ENCODE measurements around the gene PSMA7. TPM values are rescaled to one million over a fixed set of nuclear protein-coding genes. Genes with fewer than 3 reads are reported as not detected.

The PSMA7 gene
- total and polyA plus RNA-seq, 5 experiments from 2014 or later: 178 to 473 (median 362) TPM

DNA sequence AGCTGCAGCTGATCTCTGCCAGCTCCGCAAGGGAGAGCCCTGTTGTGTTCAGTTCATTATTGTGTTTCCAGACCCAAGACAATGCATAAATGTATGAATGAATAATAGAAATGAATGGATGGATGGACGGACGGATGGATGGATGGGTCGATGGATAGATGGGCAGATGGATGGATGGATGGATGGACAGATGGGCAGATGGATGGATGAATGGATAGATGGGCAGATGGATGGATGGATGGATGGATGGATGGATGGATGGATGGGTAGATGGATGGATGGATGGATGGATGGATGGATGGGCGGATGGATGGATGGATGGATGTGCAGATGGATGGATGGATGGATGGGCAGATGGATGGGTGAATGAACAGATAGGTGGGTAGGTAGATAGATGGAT lies 37.6 kb downstream of the PSMA7 start:
- Mint-ChIP-seq H3K27ac (no peak overlapping the region), H3K27me3 (peaks cover 0 to 4% (median 0%) of the 10 kb centered on the region in 5 donors), H3K36me3 (peaks cover 4 to 51% (median 46%) of the 10 kb centered on the region in 3 donors), H3K9me3 (peaks cover 10 to 98% (median 56%) of the 10 kb centered on the region in 9 donors), H3K4me1 (no peaks in the 10 kb centered on the region), H3K4me3 (peak overlapping the region in 2 of 10 donors; percentile 55 to 66)
- no peak for DNase-seq
- POLR2A ChIA-PET: no interaction called here
- no peak for ATAC-seq

DNA sequence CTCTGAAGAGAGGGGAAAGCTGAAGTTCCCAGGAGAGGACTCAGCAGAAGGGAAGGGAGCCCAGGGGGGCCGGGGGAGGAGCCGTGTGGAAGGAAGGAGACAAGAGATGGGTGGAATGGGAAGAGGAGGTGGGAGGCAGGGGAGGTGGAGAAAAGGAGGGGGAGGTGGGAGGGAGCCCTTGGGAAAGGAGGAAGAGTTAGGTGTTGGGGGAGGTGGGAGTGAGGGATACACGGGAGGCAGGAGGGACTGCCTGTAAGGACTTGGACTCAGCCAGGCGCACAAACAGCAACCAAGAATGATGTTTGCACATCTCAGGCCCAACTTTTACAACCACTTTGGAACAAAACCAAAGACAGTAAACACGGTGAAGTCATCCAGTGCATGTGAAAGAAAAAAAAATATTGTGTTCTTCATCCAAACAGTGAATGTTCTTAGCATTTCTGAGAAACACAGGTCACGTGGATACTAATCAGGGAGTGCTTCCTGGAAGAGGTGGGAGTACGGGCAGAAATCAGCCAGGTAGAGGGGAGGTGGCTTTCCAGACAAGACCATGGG lies 38.3 kb downstream of the PSMA7 start:
- peak in 1 of 10 donors; percentile 54 for DNase-seq
- Mint-ChIP-seq H3K4me3 (no peak overlapping the region), H3K27ac (no peak overlapping the region), H3K9me3 (peaks cover 10 to 99% (median 63%) of the 10 kb centered on the region in 9 donors), H3K27me3 (peaks cover 0 to 4% (median 0%) of the 10 kb centered on the region in 5 donors), H3K4me1 (no peaks in the 10 kb centered on the region), H3K36me3 (peaks cover 2 to 50% (median 43%) of the 10 kb centered on the region in 3 donors)
- POLR2A ChIA-PET: interaction anchor here (0.6 kb wide), 1 partner anchor 13 kb away, joined by 4 read pairs; no protein-coding TSS in a partner anchor
- no peak for ATAC-seq

DNA sequence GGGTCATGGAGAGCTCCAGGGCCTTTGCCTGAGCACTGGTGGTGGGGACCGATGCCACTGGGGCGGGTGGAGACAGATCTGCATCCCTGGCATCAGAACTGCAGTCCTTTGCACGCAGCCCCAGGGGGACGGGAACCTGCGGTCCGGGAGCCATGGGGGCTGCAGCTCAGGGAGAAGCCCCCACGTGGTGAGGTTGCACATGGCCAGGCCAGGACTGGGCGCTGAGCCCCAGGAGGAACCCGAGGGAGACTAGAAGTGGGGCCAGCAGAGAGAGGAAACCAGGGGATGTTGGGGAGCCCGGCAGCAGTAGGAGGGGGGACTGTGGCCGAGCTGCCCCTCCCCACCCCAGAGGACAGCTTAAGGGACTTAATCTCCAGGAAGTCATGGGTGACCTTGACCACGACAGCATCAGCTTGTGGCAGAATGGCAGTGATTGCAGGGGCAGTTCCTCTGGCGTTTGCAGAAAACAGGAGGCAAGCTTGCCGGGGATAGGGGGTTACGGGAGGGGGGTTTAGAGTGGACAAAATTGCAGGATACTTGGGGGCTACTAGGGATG lies 38.9 kb downstream of the PSMA7 start:
- DNase-seq: no peak
- Mint-ChIP-seq H3K4me3 (no peak overlapping the region), H3K4me1 (no peaks in the 10 kb centered on the region), H3K9me3 (peaks cover 10 to 99% (median 63%) of the 10 kb centered on the region in 9 donors), H3K36me3 (peaks cover 2 to 47% (median 41%) of the 10 kb centered on the region in 3 donors), H3K27me3 (peaks cover 0 to 4% (median 0%) of the 10 kb centered on the region in 5 donors), H3K27ac (peak overlapping the region in 1 of 10 donors; percentile 29)
- ATAC-seq: no peak
- POLR2A ChIA-PET: interaction anchor here (0.6 kb wide), 1 partner anchor 14 kb away, joined by 4 read pairs; no protein-coding TSS in a partner anchor

DNA sequence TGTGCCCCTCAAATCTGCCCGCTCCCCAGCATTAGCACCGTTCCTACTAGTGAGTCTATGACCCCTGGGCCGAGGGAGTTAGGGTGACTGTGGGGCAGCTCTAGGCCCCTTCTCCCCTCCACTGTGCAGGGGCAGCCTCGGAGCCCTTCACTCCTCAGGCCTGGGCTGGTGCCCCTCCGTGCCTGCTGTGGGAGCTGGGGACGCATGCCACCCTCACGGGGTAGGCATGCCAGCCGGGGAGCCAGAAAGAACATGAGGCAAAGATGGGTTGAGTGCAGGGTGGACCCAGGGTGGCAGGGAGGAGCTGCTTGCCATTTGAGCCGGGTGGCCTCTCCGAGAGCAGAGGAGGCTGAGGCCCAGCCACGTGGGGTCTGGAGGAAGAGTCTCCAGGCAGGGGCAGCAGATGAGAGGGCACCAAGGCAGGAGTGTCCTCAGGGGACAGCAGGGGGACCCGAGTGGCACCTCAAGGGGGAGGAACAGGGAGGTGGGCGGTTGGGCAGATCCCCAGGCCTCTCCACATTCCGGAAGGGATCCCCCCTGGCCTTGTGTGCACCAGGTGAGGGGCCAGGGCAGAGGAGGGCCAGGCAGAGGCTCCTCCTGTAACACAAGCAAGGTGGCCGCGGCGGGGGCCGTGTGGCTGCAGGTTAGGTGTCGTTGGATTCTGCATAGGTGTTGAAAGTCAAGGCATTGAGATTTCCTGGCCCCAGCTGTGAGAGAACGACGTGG lies 39.5 kb downstream of the PSMA7 start:
- Mint-ChIP-seq H3K27me3 (peaks cover 0 to 4% (median 0%) of the 10 kb centered on the region in 5 donors), H3K36me3 (peaks cover 2 to 41% (median 37%) of the 10 kb centered on the region in 3 donors), H3K4me3 (no peak overlapping the region), H3K4me1 (no peaks in the 10 kb centered on the region), H3K9me3 (peaks cover 5 to 98% (median 56%) of the 10 kb centered on the region in 9 donors), H3K27ac (no peak overlapping the region)
- POLR2A ChIA-PET: interaction anchor here (0.6 kb wide), 2 partner anchors 8 to 15 kb away, joined by 3 to 4 read pairs; no protein-coding TSS in a partner anchor
- DNase-seq: peak in 1 of 10 donors; percentile 55
- no peak for ATAC-seq

DNA sequence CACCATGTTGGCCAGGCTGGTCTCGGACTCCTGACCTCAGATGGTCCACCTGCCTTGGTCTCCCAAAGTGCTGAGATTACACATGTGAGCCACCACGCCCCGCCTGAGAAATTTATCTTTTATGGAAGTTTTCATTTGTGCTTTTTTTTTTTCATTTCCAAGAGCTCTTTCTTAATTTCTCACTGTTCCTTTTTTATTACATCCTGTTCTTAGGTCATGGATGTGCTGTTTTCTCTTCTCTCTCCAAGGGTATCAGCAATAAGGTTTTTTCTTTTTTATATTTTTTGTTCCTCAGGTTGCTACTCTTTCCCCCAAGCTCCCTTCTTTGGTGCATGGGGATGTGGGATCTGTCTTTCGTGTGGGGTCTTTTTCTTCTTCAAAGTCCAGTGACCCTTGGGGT lies 42.1 kb downstream of the PSMA7 start:
- Mint-ChIP-seq H3K27me3 (peaks cover 0 to 4% (median 0%) of the 10 kb centered on the region in 5 donors), H3K4me3 (no peak overlapping the region), H3K9me3 (peaks cover 5 to 77% (median 32%) of the 10 kb centered on the region in 9 donors), H3K36me3 (peaks cover 0 to 26% (median 24%) of the 10 kb centered on the region in 3 donors), H3K27ac (no peak overlapping the region), H3K4me1 (no peaks in the 10 kb centered on the region)
- POLR2A ChIA-PET: interaction anchor here (0.9 kb wide), 1 partner anchor 18 kb away, joined by 3 read pairs; no protein-coding TSS in a partner anchor
- DNase-seq (no peak), ATAC-seq (no peak)

DNA sequence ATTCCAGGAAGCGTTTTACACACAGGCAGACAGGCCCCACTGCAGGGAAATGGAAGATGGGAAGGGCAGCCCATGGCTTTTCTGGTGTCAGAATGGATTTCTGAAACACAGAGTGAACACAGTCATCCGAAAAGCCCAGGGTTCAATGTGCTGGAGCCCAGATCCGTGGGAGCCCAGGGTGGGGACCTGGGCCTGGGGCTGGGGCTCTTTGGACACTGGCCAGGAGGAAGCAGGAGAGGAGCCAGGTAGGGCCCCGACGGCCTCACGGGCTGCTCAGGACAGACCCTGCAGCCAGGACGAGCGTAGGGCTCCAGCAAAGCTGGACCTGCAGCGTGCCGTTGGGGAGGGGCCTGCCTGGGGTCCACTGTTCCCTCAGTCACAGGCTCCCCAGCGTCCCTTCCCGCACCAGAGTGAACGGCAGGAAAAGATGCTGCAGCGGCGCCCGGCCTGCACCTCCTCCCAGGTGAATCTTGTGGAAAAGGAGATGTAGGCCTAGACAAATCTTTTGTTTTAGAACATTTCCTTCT lies 45.2 kb downstream of the PSMA7 start:
- no peaks in the 10 kb centered on the region for H3K4me1 Mint-ChIP-seq

DNA sequence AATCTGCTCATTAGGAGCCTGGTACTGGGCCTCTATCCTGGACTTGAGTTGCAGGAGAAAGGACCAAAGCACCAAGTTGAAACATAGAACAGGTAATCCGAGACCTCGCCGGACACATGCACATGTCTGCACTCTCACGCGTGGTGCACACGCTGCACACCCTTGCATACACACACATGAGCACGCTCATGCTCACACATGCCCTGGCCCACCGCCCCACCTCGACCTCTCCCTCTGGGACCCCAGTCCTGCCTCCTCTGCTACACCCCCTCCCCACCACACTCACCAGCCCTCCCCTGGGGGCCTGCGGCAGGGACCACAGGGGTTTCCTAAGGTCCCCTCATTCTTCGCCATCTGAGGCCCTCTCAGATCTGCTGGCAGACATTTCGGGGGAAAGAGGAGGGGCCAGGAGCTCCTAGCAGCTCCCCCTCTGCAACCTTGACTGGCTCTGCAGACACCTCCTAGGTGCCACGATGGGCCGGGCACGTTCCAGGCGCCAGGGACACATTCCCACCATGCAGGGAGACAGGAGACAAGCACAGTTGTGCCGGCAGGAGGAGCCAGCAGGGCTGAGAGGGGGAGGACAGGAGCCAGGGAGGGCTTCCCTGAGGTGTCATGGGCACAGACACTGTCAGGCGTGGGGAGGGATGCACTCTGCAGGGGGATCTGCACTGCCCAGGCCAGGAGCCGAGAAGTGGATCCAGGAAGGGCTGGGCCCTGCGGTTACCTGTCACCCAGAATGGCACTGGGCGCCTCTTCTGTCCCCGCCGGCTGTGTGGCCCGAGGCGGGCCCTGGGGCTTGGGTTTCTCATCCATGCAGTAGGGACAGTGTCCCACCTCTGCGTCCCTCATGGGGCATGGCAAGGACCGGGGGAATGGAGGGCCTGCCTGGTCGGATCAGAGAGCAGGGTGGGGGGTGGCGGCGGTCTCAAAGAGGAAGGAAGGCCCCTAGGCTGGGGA lies 46.5 kb downstream of the PSMA7 start:
- H3K4me3 Mint-ChIP-seq: no peak overlapping the region
- H3K36me3 Mint-ChIP-seq: peaks cover 0 to 21% (median 11%) of the 10 kb centered on the region in 3 donors
- no peak for ATAC-seq
- peaks cover 6 to 61% (median 23%) of the 10 kb centered on the region in 9 donors for H3K9me3 Mint-ChIP-seq
- no peak overlapping the region for H3K27ac Mint-ChIP-seq
- POLR2A ChIA-PET: no interaction called here
- H3K4me1 Mint-ChIP-seq: no peaks in the 10 kb centered on the region
- peaks cover 4 to 11% (median 6%) of the 10 kb centered on the region in 5 donors for H3K27me3 Mint-ChIP-seq
- DNase-seq: no peak

More for the DNA sequence above, 45.2 kb downstream of the PSMA7 start:
- Mint-ChIP-seq H3K4me3 (no peak overlapping the region), H3K9me3 (peaks cover 2 to 62% (median 17%) of the 10 kb centered on the region in 9 donors), H3K27ac (peak overlapping the region in 1 of 10 donors; percentile 15), H3K36me3 (peaks cover 0 to 13% (median 11%) of the 10 kb centered on the region in 3 donors), H3K27me3 (peaks cover 0 to 5% (median 0%) of the 10 kb centered on the region in 5 donors)
- POLR2A ChIA-PET: no interaction called here
- DNase-seq (no peak), ATAC-seq (no peak)

DNA sequence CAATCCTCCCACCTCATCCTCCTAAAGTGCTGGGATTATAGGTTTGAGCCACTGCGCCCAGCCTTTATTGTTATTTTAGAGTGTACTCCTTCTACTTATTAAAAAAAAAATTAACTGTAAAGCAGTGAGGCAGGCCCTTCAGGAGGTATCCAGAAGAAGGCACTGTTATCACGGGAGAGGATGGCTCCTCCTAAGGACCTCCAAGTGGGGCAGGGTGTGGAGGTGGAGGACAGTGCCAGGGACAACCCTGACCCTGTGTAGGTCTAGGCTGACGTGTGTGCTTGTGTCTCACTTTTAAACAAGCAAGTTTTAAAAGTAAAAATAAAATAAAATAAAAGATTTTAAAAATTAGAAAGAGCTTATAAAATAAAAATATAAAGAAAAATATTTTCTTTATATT lies 53.8 kb downstream of the PSMA7 start:
- Mint-ChIP-seq H3K4me1 (no peaks in the 10 kb centered on the region), H3K27me3 (peaks cover 6 to 20% (median 10%) of the 10 kb centered on the region in 5 donors), H3K4me3 (no peak overlapping the region), H3K27ac (no peak overlapping the region), H3K36me3 (peaks cover 0 to 12% (median 3%) of the 10 kb centered on the region in 3 donors), H3K9me3 (peaks cover 0 to 27% (median 8%) of the 10 kb centered on the region in 9 donors)
- POLR2A ChIA-PET: no interaction called here
- DNase-seq (no peak), ATAC-seq (no peak)

DNA sequence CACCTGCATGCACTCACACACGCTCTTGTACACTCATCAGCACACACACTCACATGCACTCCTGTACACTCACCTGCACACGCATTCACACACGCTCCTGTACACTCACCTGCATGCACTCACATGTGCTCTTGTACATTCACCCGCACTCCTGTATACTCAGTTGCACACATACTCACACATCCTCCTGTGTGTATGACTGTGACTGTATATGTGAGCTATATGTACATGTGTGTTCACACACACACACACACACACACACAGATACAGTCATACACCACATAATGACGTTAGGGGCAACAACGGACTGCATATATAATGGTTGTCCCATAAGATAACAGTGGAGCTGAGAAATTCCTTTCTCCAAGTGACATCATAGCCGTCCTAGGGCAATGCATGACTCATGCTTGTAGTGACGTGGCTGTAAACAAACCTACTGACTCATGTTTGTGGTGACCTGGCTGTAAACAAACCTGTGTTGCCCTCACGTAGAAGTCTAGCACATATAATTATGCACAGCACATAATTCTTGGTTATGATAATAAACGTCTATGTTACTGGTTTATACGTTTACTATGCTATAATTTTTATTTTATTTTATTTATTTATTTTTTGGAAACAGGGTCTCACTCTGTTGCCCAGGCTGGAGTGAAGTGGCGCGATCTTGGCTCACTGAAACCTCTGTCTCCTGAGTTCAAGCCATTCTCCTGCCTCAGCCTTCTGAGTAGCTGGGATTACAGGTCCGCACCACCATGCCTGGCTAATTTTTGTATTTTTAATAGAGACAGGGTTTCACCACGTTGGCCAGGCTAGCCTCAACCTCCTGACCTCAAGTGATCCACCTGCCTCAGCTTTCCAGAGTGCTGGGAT lies 54.7 kb downstream of the PSMA7 start:
- Mint-ChIP-seq H3K4me3 (no peak overlapping the region), H3K27ac (no peak overlapping the region), H3K4me1 (no peaks in the 10 kb centered on the region), H3K36me3 (peaks cover 0 to 12% (median 3%) of the 10 kb centered on the region in 3 donors), H3K9me3 (peaks cover 0 to 20% (median 8%) of the 10 kb centered on the region in 9 donors), H3K27me3 (peaks cover 5 to 18% (median 10%) of the 10 kb centered on the region in 5 donors)
- no peak for DNase-seq
- ATAC-seq: no peak
- POLR2A ChIA-PET: no interaction called here

DNA sequence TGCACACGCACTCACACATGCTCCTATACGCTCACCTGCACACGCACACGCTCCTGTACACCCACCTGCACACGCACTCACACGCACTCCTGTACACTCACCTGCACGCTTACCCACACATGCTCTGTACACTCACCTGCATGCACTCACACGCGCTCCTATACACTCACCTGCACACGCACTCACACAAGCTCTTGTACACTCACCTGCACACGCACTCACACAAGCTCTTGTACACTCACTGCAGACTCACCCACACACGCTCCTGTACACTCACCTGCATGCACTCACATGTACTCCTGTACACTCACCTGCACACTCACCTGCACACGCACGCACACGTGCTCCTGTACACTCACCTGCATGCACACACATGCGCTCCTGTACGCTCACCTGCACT lies 55.6 kb downstream of the PSMA7 start:
- ATAC-seq (no peak), DNase-seq (no peak)
- no peaks in the 10 kb centered on the region for H3K4me1 Mint-ChIP-seq
- H3K27ac Mint-ChIP-seq: no peak overlapping the region
- H3K36me3 Mint-ChIP-seq: peaks cover 0 to 10% (median 2%) of the 10 kb centered on the region in 3 donors
- H3K4me3 Mint-ChIP-seq: no peak overlapping the region
- peaks cover 0 to 12% (median 5%) of the 10 kb centered on the region in 9 donors for H3K9me3 Mint-ChIP-seq
- peaks cover 5 to 18% (median 10%) of the 10 kb centered on the region in 5 donors for H3K27me3 Mint-ChIP-seq
- POLR2A ChIA-PET: interaction anchor here (0.6 kb wide), 1 partner anchor 22 kb away, joined by 3 read pairs; no protein-coding TSS in a partner anchor

DNA sequence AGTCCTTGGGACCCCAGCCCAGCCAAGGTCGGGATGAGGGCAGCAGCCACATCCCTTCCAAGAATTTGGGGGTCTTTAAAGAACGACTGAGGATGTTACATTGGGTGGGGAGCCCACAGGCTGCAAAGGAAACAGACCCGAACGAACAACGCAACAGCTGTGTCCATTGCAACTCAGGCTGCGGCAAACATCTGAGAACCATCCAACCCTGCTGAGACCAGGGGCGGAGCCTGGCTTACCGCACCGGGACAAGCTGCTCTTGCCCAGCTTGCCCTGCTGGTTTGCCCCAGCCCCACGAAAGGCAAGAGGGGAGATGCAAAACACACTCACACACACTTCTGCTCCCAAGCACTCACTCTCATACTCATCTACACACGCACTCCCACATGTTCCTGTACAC lies 56.0 kb downstream of the PSMA7 start:
- ATAC-seq (no peak), DNase-seq (no peak)
- POLR2A ChIA-PET: interaction anchor here (0.6 kb wide), 1 partner anchor 22 kb away, joined by 3 read pairs; no protein-coding TSS in a partner anchor
- Mint-ChIP-seq H3K36me3 (peaks cover 0 to 8% (median 0%) of the 10 kb centered on the region in 3 donors), H3K4me1 (no peaks in the 10 kb centered on the region), H3K27me3 (peaks cover 5 to 17% (median 10%) of the 10 kb centered on the region in 5 donors), H3K27ac (no peak overlapping the region), H3K9me3 (peaks cover 0 to 8% (median 4%) of the 10 kb centered on the region in 9 donors), H3K4me3 (no peak overlapping the region)

Data from naive thymus-derived CD8-positive, alpha-beta T cell (primary cell).